ENCODE measurements around the gene CD46.

Gene CD46

DNA sequence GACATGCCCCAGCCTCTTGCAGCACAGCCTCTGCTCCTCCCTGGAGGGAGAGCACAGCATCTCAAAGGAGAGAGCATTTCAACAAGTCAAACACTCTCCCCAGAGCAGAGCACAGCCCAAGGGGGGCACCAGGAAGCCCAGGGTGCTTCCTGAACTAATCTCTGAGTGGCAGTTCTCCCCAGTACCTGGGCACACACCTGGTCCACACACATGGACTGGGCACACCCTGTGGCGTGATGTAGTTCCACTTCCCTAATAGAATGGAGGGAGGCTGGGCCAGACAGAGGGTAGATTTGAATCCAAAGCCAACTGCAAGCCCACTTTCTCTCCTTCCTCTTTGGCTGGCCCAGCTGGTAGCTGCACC lies 55.5 kb downstream of the CD46 start:
- Histone ChIP-seq H3K36me3 (ENCODE audit: control insufficient read depth in 2 of 2, insufficient read depth in 2 of 2, low read length in 2 of 2) (peaks cover 81 to 85% of the 10 kb centered on the region in 2 donors), H3K27me3 (ENCODE audit: control insufficient read depth in 2 of 2, insufficient read depth in 2 of 2, low read length in 2 of 2) (no peaks in the 10 kb centered on the region), H3K4me3 (ENCODE audit: low read length in 2 of 2) (peak overlapping the region; percentile 17 to 19), H3K9ac (ENCODE audit: low read depth in 1 of 2, low read length in 2 of 2) (peak overlapping the region; percentile 57 to 69), H3K27ac (ENCODE audit: low read depth in 2 of 2, low read length in 2 of 2) (peak overlapping the region; percentile 90 to 91), H3K4me1 (ENCODE audit: control insufficient read depth in 2 of 2, insufficient read depth in 2 of 2, low read length in 2 of 2) (peaks cover 39 to 53% of the 10 kb centered on the region in 2 donors), H3K9me3 (ENCODE audit: control insufficient read depth in 2 of 2, low read length in 2 of 2) (no peaks in the 10 kb centered on the region)

DNA sequence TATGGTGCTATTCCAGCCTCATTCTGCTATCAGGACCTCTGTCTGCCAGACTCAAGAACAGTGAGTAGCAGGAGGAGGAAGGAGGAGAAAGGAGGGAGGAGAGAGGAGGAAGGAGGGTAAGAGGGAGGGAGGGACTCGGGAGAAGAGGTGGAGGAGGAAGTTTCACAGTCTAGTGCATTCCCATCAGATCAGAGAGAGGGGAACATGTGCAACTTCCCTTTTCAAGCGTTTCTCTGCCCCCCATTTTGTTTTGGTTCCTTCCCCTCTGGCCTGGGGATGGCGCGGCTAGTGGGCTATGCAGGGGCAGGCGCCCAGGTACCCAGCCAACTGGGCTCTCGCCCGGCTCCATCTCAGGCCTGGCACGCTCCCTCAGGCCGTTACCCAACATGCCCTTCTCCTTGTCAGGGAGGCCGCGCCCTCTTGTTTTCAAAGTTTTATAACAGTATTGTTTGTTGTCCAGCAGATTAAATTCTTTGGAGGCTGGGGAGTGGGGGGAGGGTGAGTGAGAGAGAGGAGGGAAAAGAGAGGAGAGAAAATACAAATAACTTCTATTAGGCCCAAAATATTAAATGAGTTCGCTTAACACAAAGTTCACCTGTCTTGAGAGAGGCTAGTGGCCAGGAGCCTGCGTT lies 56.0 kb downstream of the CD46 start:
- H3K4me1 ChIP-seq (ENCODE audit: control insufficient read depth in 2 of 2, insufficient read depth in 2 of 2, low read length in 2 of 2) = peaks cover 39 to 54% of the 10 kb centered on the region in 2 donors
- H3K27ac ChIP-seq (ENCODE audit: low read depth in 2 of 2, low read length in 2 of 2) = peak overlapping the region; percentile 90 to 91
- peak overlapping the region in 1 of 2 donors; percentile 69 for H3K9ac ChIP-seq (ENCODE audit: low read depth in 1 of 2, low read length in 2 of 2)
- H3K27me3 ChIP-seq (ENCODE audit: control insufficient read depth in 2 of 2, insufficient read depth in 2 of 2, low read length in 2 of 2) = no peaks in the 10 kb centered on the region
- H3K9me3 ChIP-seq (ENCODE audit: control insufficient read depth in 2 of 2, low read length in 2 of 2) = no peaks in the 10 kb centered on the region
- H3K36me3 ChIP-seq (ENCODE audit: control insufficient read depth in 2 of 2, insufficient read depth in 2 of 2, low read length in 2 of 2) = peaks cover 81 to 87% of the 10 kb centered on the region in 2 donors
- peak overlapping the region; percentile 17 to 19 for H3K4me3 ChIP-seq (ENCODE audit: low read length in 2 of 2)

DNA sequence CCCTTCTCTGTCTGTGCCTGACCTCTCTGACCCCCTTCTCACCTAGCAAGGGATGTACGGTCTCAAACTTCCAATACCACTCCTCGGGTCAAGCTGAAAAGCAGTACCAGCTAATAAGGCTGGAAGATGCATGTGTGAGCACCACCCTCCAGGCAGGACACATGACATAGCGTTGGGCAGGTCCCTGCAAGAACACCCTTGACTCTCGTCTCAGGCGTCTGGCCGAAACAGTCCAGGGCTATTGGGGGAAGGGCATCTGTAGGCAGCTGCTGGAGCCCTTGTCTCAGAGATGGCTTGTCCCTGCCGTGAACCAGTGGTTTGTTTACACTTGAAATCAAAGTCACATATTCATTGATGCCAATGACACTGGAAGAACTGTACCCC lies 56.5 kb downstream of the CD46 start:
- Histone ChIP-seq H3K36me3 (ENCODE audit: control insufficient read depth in 2 of 2, insufficient read depth in 2 of 2, low read length in 2 of 2) (peaks cover 81 to 89% of the 10 kb centered on the region in 2 donors), H3K27ac (ENCODE audit: low read depth in 2 of 2, low read length in 2 of 2) (peak overlapping the region; percentile 90 to 91), H3K27me3 (ENCODE audit: control insufficient read depth in 2 of 2, insufficient read depth in 2 of 2, low read length in 2 of 2) (no peaks in the 10 kb centered on the region), H3K4me3 (ENCODE audit: low read length in 2 of 2) (no peak overlapping the region), H3K9ac (ENCODE audit: low read depth in 1 of 2, low read length in 2 of 2) (peak overlapping the region in 1 of 2 donors; percentile 3), H3K4me1 (ENCODE audit: control insufficient read depth in 2 of 2, insufficient read depth in 2 of 2, low read length in 2 of 2) (peaks cover 39 to 55% of the 10 kb centered on the region in 2 donors), H3K9me3 (ENCODE audit: control insufficient read depth in 2 of 2, low read length in 2 of 2) (no peaks in the 10 kb centered on the region)

DNA sequence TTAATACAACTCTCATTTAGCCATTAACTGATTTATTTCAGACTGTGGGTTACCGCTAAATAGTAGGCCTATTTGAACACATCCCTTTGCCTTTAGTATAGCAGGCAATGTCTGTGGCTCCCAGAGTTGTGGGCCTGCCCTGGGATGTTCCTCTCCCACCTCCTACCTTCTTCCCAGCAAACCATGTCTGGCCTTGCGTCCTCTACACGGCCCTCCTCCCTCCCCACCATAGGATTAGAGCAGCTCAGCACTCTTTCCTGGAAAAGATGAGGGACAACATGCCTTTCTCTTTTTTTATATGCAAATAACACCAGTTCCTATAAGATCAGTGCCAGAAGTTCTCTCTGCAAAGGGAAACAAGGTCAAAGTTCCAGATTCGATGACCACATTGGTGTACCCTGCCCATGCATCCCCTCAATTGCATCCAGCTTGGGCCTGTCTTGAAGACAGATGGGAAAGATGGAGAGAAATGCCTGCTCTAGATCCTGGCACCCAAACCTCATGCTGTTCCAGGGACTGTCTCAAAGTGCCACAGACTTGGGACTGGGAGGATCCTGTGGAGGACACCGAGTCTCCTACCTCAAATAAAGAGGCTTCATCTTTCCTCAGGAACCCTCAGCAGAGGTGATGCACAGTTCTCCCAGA lies 57.2 kb downstream of the CD46 start:
- H3K4me1 ChIP-seq (ENCODE audit: control insufficient read depth in 2 of 2, insufficient read depth in 2 of 2, low read length in 2 of 2) = peaks cover 39 to 56% of the 10 kb centered on the region in 2 donors
- peak overlapping the region in 1 of 2 donors; percentile 91 for H3K27ac ChIP-seq (ENCODE audit: low read depth in 2 of 2, low read length in 2 of 2)
- no peaks in the 10 kb centered on the region for H3K9me3 ChIP-seq (ENCODE audit: control insufficient read depth in 2 of 2, low read length in 2 of 2)
- no peak overlapping the region for H3K9ac ChIP-seq (ENCODE audit: low read depth in 1 of 2, low read length in 2 of 2)
- peaks cover 80 to 89% of the 10 kb centered on the region in 2 donors for H3K36me3 ChIP-seq (ENCODE audit: control insufficient read depth in 2 of 2, insufficient read depth in 2 of 2, low read length in 2 of 2)
- no peak overlapping the region for H3K4me3 ChIP-seq (ENCODE audit: low read length in 2 of 2)
- no peaks in the 10 kb centered on the region for H3K27me3 ChIP-seq (ENCODE audit: control insufficient read depth in 2 of 2, insufficient read depth in 2 of 2, low read length in 2 of 2)

DNA sequence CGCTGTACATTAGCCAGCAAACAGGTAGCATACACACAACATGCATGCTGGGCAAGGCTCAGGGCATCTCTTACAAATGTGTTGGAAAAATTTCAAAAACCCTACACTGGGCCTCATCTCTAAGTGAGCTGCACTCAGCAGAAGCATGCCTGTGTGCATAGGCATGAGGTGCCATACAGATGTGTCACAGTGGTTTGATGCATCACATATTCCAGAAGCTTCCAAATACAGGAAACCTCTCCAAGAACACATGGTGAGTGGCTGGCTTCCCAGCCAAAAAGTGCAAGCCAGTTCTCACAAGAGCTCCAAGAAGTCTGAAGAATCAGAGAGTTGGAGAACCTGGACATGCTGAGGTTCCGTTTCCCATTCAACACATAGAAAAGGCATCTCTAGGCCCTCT lies 58.3 kb downstream of the CD46 start:
- Histone ChIP-seq H3K9ac (ENCODE audit: low read depth in 1 of 2, low read length in 2 of 2) (no peak overlapping the region), H3K4me3 (ENCODE audit: low read length in 2 of 2) (no peak overlapping the region), H3K27ac (ENCODE audit: low read depth in 2 of 2, low read length in 2 of 2) (no peak overlapping the region), H3K27me3 (ENCODE audit: control insufficient read depth in 2 of 2, insufficient read depth in 2 of 2, low read length in 2 of 2) (no peaks in the 10 kb centered on the region), H3K4me1 (ENCODE audit: control insufficient read depth in 2 of 2, insufficient read depth in 2 of 2, low read length in 2 of 2) (peaks cover 39 to 56% of the 10 kb centered on the region in 2 donors), H3K36me3 (ENCODE audit: control insufficient read depth in 2 of 2, insufficient read depth in 2 of 2, low read length in 2 of 2) (peaks cover 80 to 87% of the 10 kb centered on the region in 2 donors), H3K9me3 (ENCODE audit: control insufficient read depth in 2 of 2, low read length in 2 of 2) (no peaks in the 10 kb centered on the region)

DNA sequence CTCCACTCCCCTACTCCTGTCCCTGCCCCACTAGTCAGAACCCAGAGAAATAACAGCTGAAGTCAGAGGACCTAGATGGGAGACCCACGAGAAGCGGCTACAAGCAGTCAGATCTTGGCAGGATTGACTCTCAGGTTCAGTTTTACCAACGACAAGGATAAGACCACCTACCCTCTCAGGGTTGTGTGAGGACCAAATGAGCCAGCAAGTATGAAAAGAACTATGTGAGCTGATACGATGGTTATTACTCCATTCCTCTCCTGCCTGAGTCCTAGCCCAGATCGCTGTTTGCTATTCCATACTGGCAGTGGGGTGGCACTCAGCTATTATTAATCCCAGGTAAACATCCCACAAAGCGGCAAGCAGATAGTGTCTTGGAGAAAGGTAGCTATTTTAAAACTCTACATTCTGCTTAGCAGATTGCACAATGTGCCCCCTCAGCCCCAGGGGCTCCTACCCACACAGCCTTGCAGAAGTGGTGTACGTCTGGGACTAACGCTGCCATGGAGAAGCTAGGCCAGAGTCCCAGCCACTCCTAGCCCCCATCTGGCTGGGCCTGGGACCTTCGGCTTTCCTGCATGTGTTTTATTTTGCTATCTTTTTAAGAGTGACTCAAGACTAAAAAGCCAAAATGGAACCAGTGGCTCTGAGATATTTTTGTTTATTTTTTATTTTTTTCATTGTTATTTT lies 58.9 kb downstream of the CD46 start:
- Histone ChIP-seq H3K4me1 (ENCODE audit: control insufficient read depth in 2 of 2, insufficient read depth in 2 of 2, low read length in 2 of 2) (peaks cover 39 to 56% of the 10 kb centered on the region in 2 donors), H3K27ac (ENCODE audit: low read depth in 2 of 2, low read length in 2 of 2) (no peak overlapping the region), H3K36me3 (ENCODE audit: control insufficient read depth in 2 of 2, insufficient read depth in 2 of 2, low read length in 2 of 2) (peaks cover 80 to 87% of the 10 kb centered on the region in 2 donors), H3K9me3 (ENCODE audit: control insufficient read depth in 2 of 2, low read length in 2 of 2) (no peaks in the 10 kb centered on the region), H3K4me3 (ENCODE audit: low read length in 2 of 2) (no peak overlapping the region), H3K9ac (ENCODE audit: low read depth in 1 of 2, low read length in 2 of 2) (no peak overlapping the region), H3K27me3 (ENCODE audit: control insufficient read depth in 2 of 2, insufficient read depth in 2 of 2, low read length in 2 of 2) (no peaks in the 10 kb centered on the region)

DNA sequence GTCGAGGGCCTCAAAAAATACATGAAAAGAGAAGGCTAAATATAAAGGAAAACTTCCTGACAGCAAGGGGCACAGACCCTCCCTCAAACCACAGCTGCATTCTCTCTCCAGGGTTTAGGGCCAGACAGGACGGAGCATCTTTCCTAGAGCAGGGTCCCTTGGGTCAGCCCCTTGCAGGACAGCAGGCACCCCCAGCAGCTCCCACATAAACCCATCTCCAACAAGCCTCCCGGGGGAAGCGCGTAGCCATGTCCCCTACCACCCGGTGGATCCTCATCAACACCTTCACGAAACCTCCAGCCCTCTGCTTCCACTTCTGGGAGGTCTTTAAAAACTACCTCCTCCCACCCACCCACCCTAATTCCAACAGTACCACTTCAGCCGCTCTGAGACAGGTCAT lies 59.5 kb downstream of the CD46 start:
- Histone ChIP-seq H3K36me3 (ENCODE audit: control insufficient read depth in 2 of 2, insufficient read depth in 2 of 2, low read length in 2 of 2) (peaks cover 80 to 87% of the 10 kb centered on the region in 2 donors), H3K9me3 (ENCODE audit: control insufficient read depth in 2 of 2, low read length in 2 of 2) (no peaks in the 10 kb centered on the region), H3K4me3 (ENCODE audit: low read length in 2 of 2) (no peak overlapping the region), H3K4me1 (ENCODE audit: control insufficient read depth in 2 of 2, insufficient read depth in 2 of 2, low read length in 2 of 2) (peaks cover 36 to 55% of the 10 kb centered on the region in 2 donors), H3K27ac (ENCODE audit: low read depth in 2 of 2, low read length in 2 of 2) (no peak overlapping the region), H3K9ac (ENCODE audit: low read depth in 1 of 2, low read length in 2 of 2) (no peak overlapping the region), H3K27me3 (ENCODE audit: control insufficient read depth in 2 of 2, insufficient read depth in 2 of 2, low read length in 2 of 2) (no peaks in the 10 kb centered on the region)

DNA sequence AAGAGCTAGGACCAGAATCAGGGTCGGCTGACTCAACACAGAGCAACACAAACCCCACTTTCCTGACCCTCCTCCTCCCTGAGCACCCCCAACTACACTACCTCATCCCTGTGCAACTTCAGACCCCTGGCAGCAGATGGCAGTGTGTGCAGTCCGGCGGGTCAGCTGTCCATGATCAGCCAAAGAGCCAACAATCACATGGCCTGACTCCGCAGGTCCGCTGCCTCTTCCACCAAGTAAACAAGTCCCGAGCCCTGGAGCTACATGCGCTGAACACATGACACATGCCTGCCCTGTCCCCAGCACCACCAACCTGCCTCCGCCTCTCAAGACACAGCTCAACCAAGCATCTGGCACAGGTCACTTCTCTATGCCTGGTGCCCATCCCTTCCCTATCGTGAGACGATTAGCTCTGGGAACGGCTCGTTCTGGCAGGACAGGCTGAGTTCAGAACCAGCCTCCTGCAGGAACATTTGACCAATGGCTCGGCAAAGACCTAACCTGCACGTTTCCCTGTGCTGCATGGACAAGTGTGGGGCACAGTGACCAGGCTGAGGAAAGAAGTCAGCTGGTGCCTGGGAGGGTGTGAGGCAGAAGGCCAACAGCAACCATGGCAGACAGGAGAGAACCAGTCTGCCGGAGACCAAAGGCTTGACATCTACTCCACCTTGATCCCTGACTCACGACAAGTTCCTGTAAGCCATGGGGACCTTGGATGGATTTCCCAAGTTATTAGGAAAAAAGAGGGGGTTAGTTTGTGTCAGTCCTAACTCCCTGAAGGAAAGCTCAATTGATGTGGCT lies 60.3 kb downstream of the CD46 start:
- Histone ChIP-seq H3K27me3 (ENCODE audit: control insufficient read depth in 2 of 2, insufficient read depth in 2 of 2, low read length in 2 of 2) (no peaks in the 10 kb centered on the region), H3K9ac (ENCODE audit: low read depth in 1 of 2, low read length in 2 of 2) (no peak overlapping the region), H3K27ac (ENCODE audit: low read depth in 2 of 2, low read length in 2 of 2) (peak overlapping the region in 1 of 2 donors; percentile 25), H3K4me1 (ENCODE audit: control insufficient read depth in 2 of 2, insufficient read depth in 2 of 2, low read length in 2 of 2) (peaks cover 33 to 47% of the 10 kb centered on the region in 2 donors), H3K36me3 (ENCODE audit: control insufficient read depth in 2 of 2, insufficient read depth in 2 of 2, low read length in 2 of 2) (peaks cover 80 to 86% of the 10 kb centered on the region in 2 donors), H3K9me3 (ENCODE audit: control insufficient read depth in 2 of 2, low read length in 2 of 2) (no peaks in the 10 kb centered on the region), H3K4me3 (ENCODE audit: low read length in 2 of 2) (no peak overlapping the region)

DNA sequence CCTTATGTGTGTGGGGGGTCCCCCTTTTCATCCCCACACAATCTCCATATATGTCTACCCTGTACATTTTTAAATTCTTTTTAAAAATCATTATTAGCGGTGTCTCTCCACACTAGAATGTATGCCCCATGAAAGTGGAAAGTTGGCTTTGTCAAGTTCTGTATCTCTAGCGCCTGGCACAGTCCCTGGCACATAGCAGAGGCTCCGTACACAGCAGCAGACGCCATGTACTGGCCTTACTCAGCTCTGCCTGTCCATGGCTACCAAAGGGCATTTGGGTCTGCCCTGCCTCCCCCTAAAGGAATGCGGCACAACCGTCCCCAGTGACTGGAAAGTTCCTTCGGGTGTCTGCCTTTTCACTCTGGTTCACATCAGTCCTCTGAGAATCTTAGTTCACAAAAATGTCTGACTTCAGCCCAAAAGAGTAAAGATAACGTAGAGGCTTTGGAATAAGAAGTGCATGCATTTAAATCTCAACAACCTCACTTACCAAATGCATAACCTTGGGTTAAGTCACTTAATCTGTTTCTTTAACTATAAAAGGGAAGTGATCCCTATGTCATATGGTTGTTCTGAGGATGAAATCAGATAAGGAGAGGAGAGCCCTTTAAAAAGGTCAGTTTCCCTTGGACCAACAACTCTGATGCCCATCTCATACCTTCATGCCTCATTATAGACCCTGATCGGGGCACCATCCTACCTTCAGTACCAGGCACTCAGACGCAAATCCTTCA lies 61.1 kb downstream of the CD46 start:
- no peak overlapping the region for H3K9ac ChIP-seq (ENCODE audit: low read depth in 1 of 2, low read length in 2 of 2)
- no peaks in the 10 kb centered on the region for H3K9me3 ChIP-seq (ENCODE audit: control insufficient read depth in 2 of 2, low read length in 2 of 2)
- peaks cover 80 to 90% of the 10 kb centered on the region in 2 donors for H3K36me3 ChIP-seq (ENCODE audit: control insufficient read depth in 2 of 2, insufficient read depth in 2 of 2, low read length in 2 of 2)
- no peak overlapping the region for H3K27ac ChIP-seq (ENCODE audit: low read depth in 2 of 2, low read length in 2 of 2)
- no peaks in the 10 kb centered on the region for H3K27me3 ChIP-seq (ENCODE audit: control insufficient read depth in 2 of 2, insufficient read depth in 2 of 2, low read length in 2 of 2)
- H3K4me3 ChIP-seq (ENCODE audit: low read length in 2 of 2) = no peak overlapping the region
- peaks cover 30 to 39% of the 10 kb centered on the region in 2 donors for H3K4me1 ChIP-seq (ENCODE audit: control insufficient read depth in 2 of 2, insufficient read depth in 2 of 2, low read length in 2 of 2)
